NCI-H774 (cell line): ENCODE data around the gene MAPKBP1.

Experiments used
- DNase-seq: peaks from one replicate; lab custom pipeline; 2025; lab: John Stamatoyannopoulos, UW

The MAPKBP1 gene

GRCh38 chr15:41809526-41810220 is 35.4 kb downstream of the MAPKBP1 start:
- DNase-seq: no peak

- DNase-seq: no peak
Observed at GRCh38 chr15:41810651-41811431, 36.6 kb downstream of the MAPKBP1 start.

- no peak for DNase-seq
Observed at GRCh38 chr15:41811432-41812195, 37.3 kb downstream of the MAPKBP1 start.

- DNase-seq: no peak
Observed at GRCh38 chr15:41812820-41813375, 38.6 kb downstream of the MAPKBP1 start.

GRCh38 chr15:41813426-41813825 is 39.1 kb downstream of the MAPKBP1 start:
- no peak for DNase-seq

GRCh38 chr15:41814534-41814933 is 40.2 kb downstream of the MAPKBP1 start:
- no peak for DNase-seq

- DNase-seq: no peak
Observed at GRCh38 chr15:41816788-41817187, 42.5 kb downstream of the MAPKBP1 start.

- DNase-seq: no peak
Observed at GRCh38 chr15:41817327-41817726, 43.0 kb downstream of the MAPKBP1 start.

- no peak for DNase-seq
Observed at GRCh38 chr15:41817781-41818180, 43.5 kb downstream of the MAPKBP1 start.

- DNase-seq: no peak
Observed at GRCh38 chr15:41819455-41820050, 45.3 kb downstream of the MAPKBP1 start.

- DNase-seq: no peak
Observed at GRCh38 chr15:41820791-41821423, 46.6 kb downstream of the MAPKBP1 start.

- DNase-seq: no peak
Observed at GRCh38 chr15:41821831-41822230, 47.5 kb downstream of the MAPKBP1 start.

GRCh38 chr15:41822471-41822870 is 48.2 kb downstream of the MAPKBP1 start:
- no peak for DNase-seq

GRCh38 chr15:41822957-41823356 is 48.7 kb downstream of the MAPKBP1 start:
- no peak for DNase-seq

GRCh38 chr15:41823502-41823901 is 49.2 kb downstream of the MAPKBP1 start:
- DNase-seq: no peak

GRCh38 chr15:41824062-41824745 is 49.9 kb downstream of the MAPKBP1 start:
- DNase-seq: no peak

- no peak for DNase-seq
Observed at GRCh38 chr15:41825145-41825544, 50.9 kb downstream of the MAPKBP1 start.

GRCh38 chr15:41825572-41826535 is 51.6 kb downstream of the MAPKBP1 start:
- no peak for DNase-seq

- DNase-seq: no peak
Observed at GRCh38 chr15:41827290-41827879, 53.1 kb downstream of the MAPKBP1 start.
